ENCODE measurements around the gene ABCE1.

- TF ChIP-seq CTCF (IDR thresholded peaks at IDR 0.05), result no peak
- no peak for TF ChIP-seq E2F4 (CRISPR knock-in tag; IDR thresholded peaks at IDR 0.05; ENCODE audit: borderline replicate concordance, low read depth)
- no peak for TF ChIP-seq ZNF121 (CRISPR knock-in tag; IDR thresholded peaks at IDR 0.05)
- TF ChIP-seq ELF4 (CRISPR knock-in tag; IDR thresholded peaks at IDR 0.05; ENCODE audit: low read depth), result no peak
- no peak for TF ChIP-seq ZNF232 (CRISPR knock-in tag; IDR thresholded peaks at IDR 0.05)
- TF ChIP-seq EMX1 (CRISPR knock-in tag; IDR thresholded peaks at IDR 0.05), result no peak
- no peak for TF ChIP-seq ETV6 (CRISPR knock-in tag; IDR thresholded peaks at IDR 0.05)
- TF ChIP-seq USF2 (CRISPR knock-in tag; IDR thresholded peaks at IDR 0.05), result no peak
- no peak for TF ChIP-seq ATF2 (CRISPR knock-in tag; IDR thresholded peaks at IDR 0.05; ENCODE audit: borderline replicate concordance, low read depth)
- no peak for TF ChIP-seq CREM (CRISPR knock-in tag; IDR thresholded peaks at IDR 0.05)
- TF ChIP-seq TCF7 (CRISPR knock-in tag; IDR thresholded peaks at IDR 0.05; ENCODE audit: low read depth), result no peak
- TF ChIP-seq RELA (CRISPR knock-in tag; IDR thresholded peaks at IDR 0.05; ENCODE audit: borderline replicate concordance), result no peak
These were observed 3.0 kb downstream of the ABCE1 start for GRCh38 chr4:145101091-145101490.

All from WTC11 (cell line).